CD1c-positive myeloid dendritic cell (primary cell): ENCODE measurements around the gene RASSF1.
"Not testable (repeated sequence)": the region's sequence is repeated elsewhere in the genome, so short reads cannot be mapped to it uniquely, and the experiment has no call there.

Experiments used
- DNase-seq: peaks from one replicate; pipeline ENCODE4 v3.0.0-alpha.2; 2016; ENCODE audit errors: extremely low spot score

RASSF1 gene

DNA sequence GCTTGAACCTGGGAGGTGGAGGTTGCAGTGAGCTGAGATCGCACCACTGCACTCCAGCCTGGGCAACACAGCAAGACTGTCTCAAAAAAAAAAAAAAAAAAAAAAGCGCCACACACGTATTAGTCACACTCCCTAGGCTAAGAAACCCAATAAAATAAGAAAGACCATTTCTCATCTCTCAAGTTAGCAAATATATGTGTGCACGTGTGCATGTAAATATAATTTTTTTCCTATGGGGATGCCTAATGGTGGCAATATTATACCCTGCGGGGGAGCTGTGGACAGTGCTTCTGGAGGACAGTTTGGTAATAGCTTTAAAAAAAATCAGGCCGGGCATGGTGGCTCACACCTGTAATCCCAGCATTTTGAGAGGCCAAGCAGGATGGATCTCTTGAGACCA is 56.5 kb downstream of the RASSF1 start:
- DNase-seq = not testable (repeated sequence)
